HEK293 (cell line): ENCODE measurements around the gene GJB3.

Experiments used
- CTCF ChIA-PET: fragments of 350-600 bp; formaldehyde crosslinking; extraction: SDS; loops from one replicate; lab custom pipeline; 2021; ENCODE audit warnings: antibody characterized with exemption; lab: Yijun Ruan, JAX
- POLR2A ChIA-PET: fragments of 300-600 bp; formaldehyde crosslinking; extraction: SDS; loops from one replicate; lab custom pipeline; 2020; ENCODE audit warnings: antibody characterized with exemption, inconsistent platforms; lab: Yijun Ruan, JAX
- H3K27ac ChIP-seq: fragments of 200-500 bp; sonication (Bioruptor generic); 2 replicates; pipeline ENCODE4 v1.5.1; 2014; ENCODE audit warnings: low read depth, low read length, control low read depth, inconsistent platforms; ENCODE audit errors: extremely low read depth
- H3K36me3 ChIP-seq, 2 experiments: fragments of 200-500 bp in 1 of 2; sonication (Bioruptor generic) in 1 of 2; 1 replicate in 1 of 2; 2 replicates in 1 of 2; pipeline ENCODE4 v1.5.1; 2014 to 2017; ENCODE audit warnings: inconsistent platforms in 2 of 2, low read length in 2 of 2; ENCODE audit not compliant: control insufficient read depth in 2 of 2, insufficient read depth in 1 of 2
- H3K4me1 ChIP-seq: fragments of 200-500 bp; sonication (Bioruptor generic); 2 replicates; pipeline ENCODE4 v1.5.1; 2014; ENCODE audit warnings: mild to moderate bottlenecking, low read length, inconsistent platforms; ENCODE audit not compliant: control insufficient read depth, insufficient read depth
- H3K4me3 ChIP-seq: 2 replicates; pipeline ENCODE4 v1.5.1; 2011; ENCODE audit warnings: low read depth, mild to moderate bottlenecking, control low read depth, low read length, moderate library complexity
- H3K9me3 ChIP-seq: fragments of 200-500 bp; sonication (Bioruptor generic); 2 replicates; pipeline ENCODE4 v1.5.1; 2014; ENCODE audit warnings: low read depth, low read length, inconsistent platforms; ENCODE audit not compliant: control insufficient read depth, insufficient read depth
- HOXA7 ChIP-seq: sonication (generic); formaldehyde crosslinking; IDR thresholded peaks from 2 replicates; pipeline ENCODE4 v1.8.1; 2022; ENCODE audit warnings: missing genetic modification reagents, borderline replicate concordance
- PRDM1 ChIP-seq: fragments of 450-650 bp; formaldehyde crosslinking; IDR thresholded peaks from 2 replicates; pipeline ENCODE4; 2016; ENCODE audit warnings: missing biosample characterization, missing genetic modification characterization
- ZIC2 ChIP-seq: fragments of 450-650 bp; formaldehyde crosslinking; IDR thresholded peaks from 2 replicates; pipeline ENCODE4 v1.5.1; 2016; ENCODE audit warnings: missing biosample characterization, missing genetic modification characterization
- ZNF133 ChIP-seq: fragments of 450-650 bp; formaldehyde crosslinking; IDR thresholded peaks from 2 replicates; pipeline ENCODE4 v1.5.1; 2016; ENCODE audit warnings: missing biosample characterization, missing genetic modification characterization
- ZNF140 ChIP-seq: fragments of 450-650 bp; formaldehyde crosslinking; IDR thresholded peaks from 2 replicates; pipeline ENCODE4 v1.5.1; 2016; ENCODE audit warnings: missing biosample characterization, missing genetic modification characterization
- ZNF19 ChIP-seq: fragments of 450-650 bp; formaldehyde crosslinking; IDR thresholded peaks from 2 replicates; pipeline ENCODE4; 2016; ENCODE audit warnings: missing biosample characterization, missing genetic modification characterization, low read depth
- ZNF544 ChIP-seq: fragments of 450-650 bp; formaldehyde crosslinking; IDR thresholded peaks from 2 replicates; pipeline ENCODE4 v1.5.0; 2017; ENCODE audit warnings: missing biosample characterization, missing genetic modification characterization
- ZNF555 ChIP-seq: fragments of 450-650 bp; formaldehyde crosslinking; conservative IDR thresholded peaks from 2 replicates; pipeline ENCODE4 v1.5.1; 2017; ENCODE audit warnings: missing biosample characterization, mild to moderate bottlenecking, missing genetic modification characterization, inconsistent platforms
- ZNF558 ChIP-seq: fragments of 450-650 bp; formaldehyde crosslinking; IDR thresholded peaks from 2 replicates; pipeline ENCODE4 v1.5.1; 2016; ENCODE audit warnings: missing biosample characterization, missing genetic modification characterization
- ZNF560 ChIP-seq: fragments of 450-650 bp; formaldehyde crosslinking; IDR thresholded peaks from 2 replicates; pipeline ENCODE4 v1.5.1; 2017; ENCODE audit warnings: missing biosample characterization, missing genetic modification characterization, borderline replicate concordance
- ZNF629 ChIP-seq: fragments of 450-650 bp; formaldehyde crosslinking; IDR thresholded peaks from 2 replicates; pipeline ENCODE4 v1.5.1; 2017; ENCODE audit warnings: missing biosample characterization, missing genetic modification characterization
- ZNF639 ChIP-seq: fragments of 450-650 bp; formaldehyde crosslinking; IDR thresholded peaks from 2 replicates; pipeline ENCODE4 v1.5.1; 2016; ENCODE audit warnings: missing biosample characterization, missing genetic modification characterization
- ZNF654 ChIP-seq: fragments of 450-650 bp; formaldehyde crosslinking; IDR thresholded peaks from 2 replicates; pipeline ENCODE4 v1.5.1; 2016; ENCODE audit warnings: low read depth, missing biosample characterization, missing genetic modification characterization
- ZNF660 ChIP-seq: fragments of 450-650 bp; IDR thresholded peaks from 2 replicates; pipeline ENCODE4 v1.5.1; 2018; ENCODE audit warnings: missing biosample characterization, mild to moderate bottlenecking, missing genetic modification characterization
- ZNF664 ChIP-seq: fragments of 450-650 bp; formaldehyde crosslinking; IDR thresholded peaks from 2 replicates; pipeline ENCODE4 v1.5.1; 2016; ENCODE audit warnings: missing biosample characterization, missing genetic modification characterization
- ZNF776 ChIP-seq: fragments of 450-650 bp; formaldehyde crosslinking; IDR thresholded peaks from 2 replicates; pipeline ENCODE4 v1.5.0; 2017; ENCODE audit warnings: missing biosample characterization, missing genetic modification characterization, borderline replicate concordance
- ZNF830 ChIP-seq: fragments of 450-650 bp; IDR thresholded peaks from 2 replicates; pipeline ENCODE4 v1.5.0; 2018; ENCODE audit warnings: missing biosample characterization, missing genetic modification characterization, low read depth, mild to moderate bottlenecking, moderate library complexity
- TF ChIP-seq, protein P1 (sequence below): fragments of 450-650 bp; formaldehyde crosslinking; IDR thresholded peaks from 2 replicates; pipeline ENCODE4 v1.5.1; 2016; ENCODE audit warnings: missing biosample characterization, missing genetic modification characterization, low read depth
- TF ChIP-seq, protein P2 (sequence below): fragments of 450-650 bp; formaldehyde crosslinking; IDR thresholded peaks from 2 replicates; pipeline ENCODE4 v1.5.1; 2017; ENCODE audit warnings: missing biosample characterization, missing genetic modification characterization
- TF ChIP-seq, protein P3 (sequence below): fragments of 450-650 bp; formaldehyde crosslinking; IDR thresholded peaks from 2 replicates; pipeline ENCODE4 v1.5.1; 2016; ENCODE audit warnings: missing biosample characterization, missing genetic modification characterization
- TF ChIP-seq, protein P4 (sequence below): fragments of 450-650 bp; formaldehyde crosslinking; IDR thresholded peaks from 2 replicates; pipeline ENCODE4 v1.5.1; 2016; ENCODE audit warnings: missing biosample characterization, missing genetic modification characterization

Gene GJB3

GRCh38 chr1:34763142-34763781 lies 17.8 kb upstream of the GJB3 start (continued):
- TF ChIP-seq ZNF639 (tag by site-specific recombination) (no peak), ZNF660 (tag by site-specific recombination) (peak; percentile 100), ZNF558 (tag by site-specific recombination) (no peak), PRDM1 (0 out of 2 replicates have a peak, but pooled peaks have one; percentile 23), ZNF133 (tag by site-specific recombination) (no peak), ZNF560 (no peak), ZNF544 (tag by site-specific recombination) (no peak)
- TF ChIP-seq, protein P1, sequence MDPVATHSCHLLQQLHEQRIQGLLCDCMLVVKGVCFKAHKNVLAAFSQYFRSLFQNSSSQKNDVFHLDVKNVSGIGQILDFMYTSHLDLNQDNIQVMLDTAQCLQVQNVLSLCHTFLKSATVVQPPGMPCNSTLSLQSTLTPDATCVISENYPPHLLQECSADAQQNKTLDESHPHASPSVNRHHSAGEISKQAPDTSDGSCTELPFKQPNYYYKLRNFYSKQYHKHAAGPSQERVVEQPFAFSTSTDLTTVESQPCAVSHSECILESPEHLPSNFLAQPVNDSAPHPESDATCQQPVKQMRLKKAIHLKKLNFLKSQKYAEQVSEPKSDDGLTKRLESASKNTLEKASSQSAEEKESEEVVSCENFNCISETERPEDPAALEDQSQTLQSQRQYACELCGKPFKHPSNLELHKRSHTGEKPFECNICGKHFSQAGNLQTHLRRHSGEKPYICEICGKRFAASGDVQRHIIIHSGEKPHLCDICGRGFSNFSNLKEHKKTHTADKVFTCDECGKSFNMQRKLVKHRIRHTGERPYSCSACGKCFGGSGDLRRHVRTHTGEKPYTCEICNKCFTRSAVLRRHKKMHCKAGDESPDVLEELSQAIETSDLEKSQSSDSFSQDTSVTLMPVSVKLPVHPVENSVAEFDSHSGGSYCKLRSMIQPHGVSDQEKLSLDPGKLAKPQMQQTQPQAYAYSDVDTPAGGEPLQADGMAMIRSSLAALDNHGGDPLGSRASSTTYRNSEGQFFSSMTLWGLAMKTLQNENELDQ (tag by site-specific recombination) = no peak
- TF ChIP-seq, all 188 proteins: peak for 9

DNA sequence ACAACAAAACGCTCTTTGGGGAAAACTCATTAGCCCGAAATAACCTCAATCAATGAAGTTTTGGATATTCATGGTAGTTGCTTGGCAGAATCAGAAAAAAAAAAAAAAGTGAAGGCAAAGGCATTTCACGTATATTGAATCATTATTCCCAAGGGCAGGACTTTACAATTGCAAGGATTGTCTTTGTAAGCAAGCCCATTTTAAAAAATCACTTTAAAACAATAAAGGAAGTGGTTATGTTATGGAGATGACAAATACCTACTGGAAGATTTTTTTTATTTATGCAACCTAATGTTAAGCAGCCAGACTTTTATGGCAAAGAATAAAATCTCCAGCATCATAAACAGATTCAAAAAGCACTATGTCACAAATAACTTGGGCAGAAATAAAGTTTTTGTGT lies 12.2 kb upstream of the GJB3 start:
- H3K27ac ChIP-seq = no peak overlapping the region
- no peak overlapping the region for H3K4me3 ChIP-seq
- no peaks in the 10 kb centered on the region for H3K36me3 ChIP-seq
- H3K4me1 ChIP-seq = no peaks in the 10 kb centered on the region
- TF ChIP-seq, protein P2, sequence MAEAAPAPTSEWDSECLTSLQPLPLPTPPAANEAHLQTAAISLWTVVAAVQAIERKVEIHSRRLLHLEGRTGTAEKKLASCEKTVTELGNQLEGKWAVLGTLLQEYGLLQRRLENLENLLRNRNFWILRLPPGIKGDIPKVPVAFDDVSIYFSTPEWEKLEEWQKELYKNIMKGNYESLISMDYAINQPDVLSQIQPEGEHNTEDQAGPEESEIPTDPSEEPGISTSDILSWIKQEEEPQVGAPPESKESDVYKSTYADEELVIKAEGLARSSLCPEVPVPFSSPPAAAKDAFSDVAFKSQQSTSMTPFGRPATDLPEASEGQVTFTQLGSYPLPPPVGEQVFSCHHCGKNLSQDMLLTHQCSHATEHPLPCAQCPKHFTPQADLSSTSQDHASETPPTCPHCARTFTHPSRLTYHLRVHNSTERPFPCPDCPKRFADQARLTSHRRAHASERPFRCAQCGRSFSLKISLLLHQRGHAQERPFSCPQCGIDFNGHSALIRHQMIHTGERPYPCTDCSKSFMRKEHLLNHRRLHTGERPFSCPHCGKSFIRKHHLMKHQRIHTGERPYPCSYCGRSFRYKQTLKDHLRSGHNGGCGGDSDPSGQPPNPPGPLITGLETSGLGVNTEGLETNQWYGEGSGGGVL (tag by site-specific recombination) = no peak
- TF ChIP-seq ZNF830 (no peak), ZNF555 (tag by site-specific recombination) (no peak), ZNF654 (no peak), ZIC2 (tag by site-specific recombination) (no peak), ZNF133 (tag by site-specific recombination) (no peak), ZNF140 (tag by site-specific recombination) (no peak), ZNF629 (tag by site-specific recombination) (no peak), ZNF664 (tag by site-specific recombination) (no peak), ZNF776 (tag by site-specific recombination) (no peak), HOXA7 (CRISPR knock-in tag) (no peak), ZNF19 (tag by site-specific recombination) (no peak)
- TF ChIP-seq, protein P3, sequence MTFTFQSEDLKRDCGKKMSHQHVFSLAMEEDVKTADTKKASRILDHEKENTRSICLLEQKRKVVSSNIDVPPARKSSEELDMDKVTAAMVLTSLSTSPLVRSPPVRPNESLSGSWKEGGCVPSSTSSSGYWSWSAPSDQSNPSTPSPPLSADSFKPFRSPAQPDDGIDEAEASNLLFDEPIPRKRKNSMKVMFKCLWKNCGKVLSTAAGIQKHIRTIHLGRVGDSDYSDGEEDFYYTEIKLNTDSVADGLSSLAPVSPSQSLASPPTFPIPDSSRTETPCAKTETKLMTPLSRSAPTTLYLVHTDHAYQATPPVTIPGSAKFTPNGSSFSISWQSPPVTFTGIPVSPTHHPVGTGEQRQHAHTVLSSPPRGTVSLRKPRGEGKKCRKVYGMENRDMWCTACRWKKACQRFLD (tag by site-specific recombination) = no peak
- TF ChIP-seq, protein P4, sequence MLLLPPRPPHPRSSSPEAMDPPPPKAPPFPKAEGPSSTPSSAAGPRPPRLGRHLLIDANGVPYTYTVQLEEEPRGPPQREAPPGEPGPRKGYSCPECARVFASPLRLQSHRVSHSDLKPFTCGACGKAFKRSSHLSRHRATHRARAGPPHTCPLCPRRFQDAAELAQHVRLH (tag by site-specific recombination) = no peak
- ChIA-PET POLR2A (no interaction called here), CTCF (interaction anchor here (1.1 kb wide), 1 partner anchor 84 kb away, joined by 3 read pairs; no protein-coding TSS in a partner anchor)
- no peaks in the 10 kb centered on the region for H3K9me3 ChIP-seq
